Embryonic facial prominence (tissue), 1 donor: ENCODE measurements around the gene OLIG2.

Source experiments
- DNase-seq: peaks from one replicate; pipeline ENCODE4 v3.0.0-alpha.2; 2016; ENCODE audit errors: extremely low spot score

Gene OLIG2

DNA sequence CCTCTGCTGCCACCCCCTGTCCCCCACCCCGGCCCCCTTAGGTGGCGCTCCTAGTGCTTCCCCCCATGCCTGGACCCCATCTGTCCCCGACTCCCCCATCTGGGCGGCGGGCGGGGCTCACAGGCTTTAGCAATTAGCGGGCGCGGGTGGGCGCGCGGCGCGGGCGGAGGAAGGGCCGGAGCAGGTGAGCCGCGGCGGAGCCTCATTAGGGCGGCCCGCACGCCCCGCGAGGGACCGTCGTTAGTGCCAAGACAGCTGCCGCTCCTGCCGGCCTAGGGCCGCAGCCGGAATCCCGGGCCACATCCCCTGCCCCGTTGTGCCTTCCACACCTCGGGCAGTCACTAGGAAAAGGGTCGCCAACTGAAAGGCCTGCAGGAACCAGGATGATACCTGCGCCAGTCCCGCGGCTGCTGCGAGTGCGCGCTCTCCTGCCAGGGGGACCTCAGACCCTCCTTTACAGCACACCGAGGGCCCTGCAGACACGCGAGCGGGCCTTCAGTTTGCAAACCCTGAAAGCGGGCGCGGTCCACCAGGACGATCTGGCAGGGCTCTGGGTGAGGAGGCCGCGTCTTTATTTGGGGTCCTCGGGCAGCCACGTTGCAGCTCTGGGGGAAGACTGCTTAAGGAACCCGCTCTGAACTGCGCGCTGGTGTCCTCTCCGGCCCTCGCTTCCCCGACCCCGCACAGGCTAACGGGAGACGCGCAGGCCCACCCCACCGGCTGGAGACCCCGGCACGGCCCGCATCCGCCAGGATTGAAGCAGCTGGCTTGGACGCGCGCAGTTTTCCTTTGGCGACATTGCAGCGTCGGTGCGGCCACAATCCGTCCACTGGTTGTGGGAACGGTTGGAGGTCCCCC, 7.6 kb downstream of the OLIG2 start:
- no peak for DNase-seq

- no peak for DNase-seq
These were observed 8.3 kb downstream of the OLIG2 start for GRCh38 chr21:33033961-33034413.

- DNase-seq = no peak
These were observed 9.4 kb downstream of the OLIG2 start for GRCh38 chr21:33035147-33035546.

DNA sequence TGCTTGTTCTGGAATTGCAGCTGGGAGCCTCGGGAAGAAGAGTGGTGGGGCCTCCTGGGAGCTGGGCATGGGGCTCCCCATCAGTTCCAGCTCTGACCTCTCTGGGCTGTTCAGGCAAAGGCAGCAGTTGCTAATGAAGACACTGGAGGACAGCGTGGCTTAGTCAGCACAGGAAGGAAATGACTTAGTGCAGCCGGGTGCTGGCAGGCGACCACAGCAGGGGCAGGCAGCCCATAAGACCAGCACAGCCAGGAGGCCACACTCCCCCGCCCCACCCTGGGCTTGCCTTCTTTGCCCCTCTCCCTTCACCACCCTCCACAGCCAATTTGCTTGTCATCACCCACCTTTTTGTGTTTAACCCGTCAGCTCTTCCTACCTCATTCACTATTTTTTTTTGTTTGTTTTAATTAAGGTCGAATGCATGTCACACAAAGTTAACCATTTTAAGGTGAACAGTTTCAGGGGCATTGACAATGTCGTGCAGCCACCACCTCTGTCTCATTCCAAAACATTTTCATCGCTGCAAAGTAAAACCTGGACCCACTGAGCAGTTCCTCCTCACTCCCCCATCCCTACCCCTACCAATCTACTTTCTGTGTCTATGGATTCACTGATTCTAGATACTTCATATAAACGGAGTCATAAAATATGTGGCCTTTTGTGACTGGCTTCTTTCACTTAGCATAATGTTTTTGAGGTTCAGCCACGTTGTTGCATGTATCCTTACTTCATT, 10.9 kb downstream of the OLIG2 start:
- no peak for DNase-seq

GRCh38 chr21:33037501-33037900, 11.8 kb downstream of the OLIG2 start:
- no peak for DNase-seq

GRCh38 chr21:33039536-33039935, 13.8 kb downstream of the OLIG2 start:
- DNase-seq = no peak

DNA sequence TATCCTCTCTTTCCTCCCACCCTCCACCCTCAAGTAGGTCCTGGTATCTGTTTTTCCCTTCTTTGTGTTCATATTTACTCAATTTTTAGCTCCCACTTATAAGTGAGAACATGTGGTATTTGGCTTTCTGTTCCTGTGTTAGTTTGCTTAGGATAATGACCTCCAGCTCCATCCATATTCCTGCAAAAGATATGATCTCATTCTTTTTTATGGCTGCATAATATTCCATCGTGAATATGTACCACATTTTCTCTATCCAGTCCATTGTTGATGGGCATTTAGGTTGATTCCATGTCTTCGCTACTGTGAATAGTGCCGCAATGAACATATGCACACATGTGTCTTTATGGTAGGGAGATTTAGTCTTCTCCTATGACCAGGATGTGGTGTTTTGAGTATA, 14.5 kb downstream of the OLIG2 start:
- no peak for DNase-seq

- no peak for DNase-seq
These were observed 16.2 kb downstream of the OLIG2 start for GRCh38 chr21:33041981-33042380.

DNA sequence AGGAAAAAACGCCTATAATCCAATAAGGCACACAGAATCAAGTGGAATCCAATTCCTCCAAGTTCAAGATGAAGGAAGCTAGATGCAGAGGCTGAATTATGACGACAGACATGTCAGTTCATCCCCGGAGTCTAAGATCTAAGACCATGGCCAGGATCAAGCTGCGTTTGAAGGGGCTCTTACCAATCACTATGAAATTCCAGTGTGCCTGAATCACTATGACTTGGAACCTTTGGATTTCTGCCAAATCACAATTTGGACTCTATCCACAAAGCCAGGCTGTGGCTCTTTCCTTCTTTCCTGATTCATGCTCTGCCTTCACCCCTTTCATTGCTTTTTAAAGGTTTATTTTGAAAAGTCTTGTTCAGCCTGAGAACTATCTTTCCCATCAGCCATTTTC, 17.1 kb downstream of the OLIG2 start:
- DNase-seq = no peak

DNA sequence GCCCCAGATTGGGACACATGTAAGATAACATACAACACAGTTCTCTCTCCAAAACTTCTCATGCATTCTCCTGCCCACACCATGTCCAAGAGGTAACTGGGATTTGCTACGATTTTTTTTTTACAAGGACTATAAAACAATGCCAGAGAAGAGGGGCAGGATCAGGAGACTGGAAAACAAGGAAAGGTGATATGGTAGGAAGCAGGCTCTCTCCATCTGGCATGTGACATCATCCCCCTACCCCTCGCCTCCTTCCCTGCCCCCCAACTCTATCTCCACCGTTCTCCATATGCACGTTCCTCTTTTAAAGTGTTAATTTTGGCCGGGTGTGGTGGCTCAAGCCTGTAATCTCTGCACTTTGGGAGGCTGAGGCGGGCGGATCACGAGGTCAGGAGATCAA, 20.7 kb downstream of the OLIG2 start:
- no peak for DNase-seq

DNA sequence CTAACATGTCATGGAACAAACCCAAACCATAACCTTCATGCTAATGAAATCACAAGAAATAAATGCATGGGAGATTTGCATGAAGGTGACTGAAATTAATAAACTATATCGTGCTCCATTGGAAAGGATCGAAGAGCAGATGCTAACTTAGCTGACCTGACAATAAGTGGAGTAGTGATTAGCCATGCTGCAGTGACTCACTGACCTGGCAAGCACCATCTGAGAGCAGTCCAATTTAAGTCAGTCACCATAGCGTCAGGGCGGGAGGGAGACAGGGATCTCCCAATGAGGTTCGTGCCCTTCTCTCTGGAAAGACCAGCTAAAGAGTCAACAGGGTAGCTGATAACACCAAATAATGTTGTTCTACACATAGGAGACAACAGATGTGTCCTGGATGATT, 21.5 kb downstream of the OLIG2 start:
- DNase-seq = no peak

DNA sequence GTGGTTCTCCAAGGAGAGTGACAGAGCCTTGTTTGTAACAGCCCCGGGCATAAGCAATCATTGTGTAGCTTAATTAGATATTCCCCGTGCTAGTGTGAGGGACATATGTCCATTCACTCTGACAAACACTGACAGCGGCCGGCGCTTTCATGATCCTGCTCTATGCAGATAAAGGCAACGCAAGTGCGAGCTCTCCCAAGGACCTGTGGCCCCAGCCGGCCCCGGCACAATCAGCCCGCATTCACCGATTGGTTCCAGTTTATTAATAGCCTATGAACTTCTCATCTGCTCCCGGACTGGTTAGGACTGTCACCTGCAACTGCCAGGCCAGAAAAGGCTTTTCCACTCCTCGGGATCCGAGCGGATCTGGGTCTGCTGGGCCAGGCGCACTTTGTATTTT, 26.2 kb downstream of the OLIG2 start:
- DNase-seq = no peak

GRCh38 chr21:33053951-33054350, 28.2 kb downstream of the OLIG2 start:
- no peak for DNase-seq

DNA sequence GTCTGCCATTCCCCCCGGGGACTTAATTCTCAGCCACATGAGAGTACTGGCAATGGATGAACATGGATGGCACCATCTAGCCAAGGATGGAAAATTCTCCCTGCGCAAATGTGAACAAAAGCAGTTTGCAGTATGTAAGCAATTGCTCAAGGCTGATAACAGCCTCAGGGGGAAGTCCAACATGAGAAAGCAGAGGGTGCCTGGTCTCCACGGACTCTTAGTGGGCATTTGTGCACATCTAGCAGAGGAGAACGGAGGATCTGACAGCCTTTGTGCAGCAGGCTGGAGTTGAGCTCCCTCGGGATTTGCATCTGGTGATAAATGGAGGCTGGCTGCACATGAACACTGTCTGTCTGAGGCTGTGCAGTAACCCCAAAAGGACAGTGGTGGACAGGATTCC, 30.3 kb downstream of the OLIG2 start:
- DNase-seq = no peak

DNA sequence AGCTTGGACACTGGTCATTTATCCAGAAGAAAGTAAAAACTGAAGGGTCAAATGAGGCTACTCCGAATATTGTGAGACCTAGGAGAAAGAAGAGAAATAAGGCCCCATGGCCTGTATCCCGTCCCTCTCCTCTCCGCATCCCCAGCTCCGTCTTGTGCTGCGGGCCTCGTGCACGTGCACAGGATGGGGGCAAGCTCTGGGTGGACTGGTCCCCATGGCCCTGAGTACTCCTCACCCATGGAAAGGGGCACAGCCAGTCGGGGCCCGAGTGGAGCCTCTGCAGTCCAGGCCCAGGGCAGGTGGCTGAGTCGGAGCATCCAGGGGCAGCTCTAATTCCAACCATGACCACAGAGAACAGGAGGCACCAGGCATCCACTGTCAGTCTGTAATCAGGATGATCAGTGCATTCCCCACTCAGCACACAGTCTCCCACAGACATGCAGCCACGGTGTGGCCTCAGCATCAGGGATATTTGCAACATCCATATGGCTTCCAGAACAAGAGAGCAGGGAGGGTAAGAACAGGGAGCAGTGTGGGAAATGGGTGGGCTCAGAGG, 31.7 kb downstream of the OLIG2 start:
- DNase-seq = no peak

DNA sequence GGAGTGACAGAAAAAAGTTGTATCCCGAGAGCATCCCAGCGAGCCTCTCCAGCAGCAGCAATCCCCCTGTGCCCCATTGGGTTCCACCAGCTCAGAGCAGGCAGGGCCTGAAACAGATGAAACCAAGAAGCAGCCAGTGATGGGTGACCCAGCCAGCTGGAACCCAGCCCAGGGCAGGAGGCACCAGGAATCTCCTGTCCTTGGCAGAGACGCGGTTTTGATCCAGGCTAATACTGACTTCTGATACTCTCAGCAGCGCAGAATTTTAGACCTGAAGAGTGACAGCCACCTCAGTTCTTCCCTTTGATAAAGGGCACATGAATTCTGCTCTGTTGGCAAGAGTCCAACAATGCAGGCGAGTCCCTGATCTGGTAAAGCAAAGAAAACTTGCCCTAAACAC, 32.8 kb downstream of the OLIG2 start:
- no peak for DNase-seq

GRCh38 chr21:33058957-33059356, 33.2 kb downstream of the OLIG2 start:
- DNase-seq = no peak

DNA sequence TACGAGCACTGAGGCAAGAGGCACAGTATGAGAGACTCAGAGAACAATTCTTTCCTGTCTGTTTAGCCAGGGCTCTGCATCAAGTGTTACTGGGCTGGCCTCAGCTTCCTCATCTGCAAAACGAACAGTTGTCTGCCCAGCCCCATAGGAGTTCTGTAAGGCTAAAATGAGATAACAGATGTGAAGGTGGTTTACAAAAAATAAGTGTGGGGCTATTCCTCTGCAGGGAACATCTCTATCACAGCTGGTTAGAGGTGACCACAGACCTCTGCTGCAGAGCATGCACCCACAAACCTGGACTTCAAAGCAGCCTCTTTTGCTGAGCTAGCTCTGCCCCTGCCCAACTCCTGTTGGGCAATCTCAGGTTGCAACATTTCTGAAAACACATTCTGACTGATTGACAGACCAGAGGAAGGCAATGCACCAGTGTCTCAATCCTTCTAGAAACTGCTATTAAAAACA, 33.7 kb downstream of the OLIG2 start:
- no peak for DNase-seq

GRCh38 chr21:33061233-33061632, 35.5 kb downstream of the OLIG2 start:
- DNase-seq = no peak

GRCh38 chr21:33063375-33063883, 37.7 kb downstream of the OLIG2 start:
- no peak for DNase-seq

- no peak for DNase-seq
These were observed 38.3 kb downstream of the OLIG2 start for GRCh38 chr21:33063907-33064622.
